Mucosa of descending colon (tissue), 3 donors: ENCODE results near the gene MBNL2. TPM values are rescaled to one million over a fixed set of nuclear protein-coding genes. Genes with fewer than 3 reads are reported as not detected.

Experiments
- ATAC-seq: fragments of 200-7000 bp; cut with Tn5 transposase; one replicate; pipeline ENCODE4 v1.9.1; 2020; ENCODE audit warnings: mild to moderate bottlenecking, moderate library complexity
- DNase-seq, 3 donors: peaks; one replicate each; pipeline ENCODE4 v3.0.0-alpha.2; 2020
- H3K36me3 ChIP-seq: fragments of 200-600 bp; one replicate; pipeline ENCODE4 v1.8.0; 2021; ENCODE audit warnings: low read depth, mild to moderate bottlenecking
- H3K4me1 ChIP-seq: fragments of 200-600 bp; one replicate; pipeline ENCODE4 v1.8.0; 2021; ENCODE audit warnings: low read depth, mild to moderate bottlenecking
- H3K4me3 ChIP-seq: fragments of 200-600 bp; one replicate; pipeline ENCODE4 v1.8.0; 2021; ENCODE audit warnings: mild to moderate bottlenecking
- H3K9me3 ChIP-seq: fragments of 200-600 bp; one replicate; pipeline ENCODE4 v1.8.0; 2021; ENCODE audit warnings: mild to moderate bottlenecking
- CTCF ChIP-seq: fragments of 200-600 bp; IDR thresholded peaks from one replicate; pipeline ENCODE4 v1.8.0; 2022; ENCODE audit warnings: antibody characterized with exemption, mild to moderate bottlenecking
- intact Hi-C, 2 donors: fragments of 100-400 bp; cut with DNase I in 1 of 2; cut with micrococcal nuclease in 1 of 2; formaldehyde crosslinking; loops; one replicate each; pipeline versions ENCODE4 v1.11.0 to v1.11.1; 2022; cut with DNase I, micrococcal nuclease
- total RNA-seq, 3 donors: library from RNA; stranded (reverse); fragmentation: NEBNext Ultra II Directional in 2 of 3; extraction: Animal tissue kit (Norgen Biotek cat#: 25700) in 2 of 3; gene quantifications; one replicate each; pipeline versions ENCODE4 v1.2.1 to v1.2.4, GENCODE V29; 2021 to 2023
- donor health status: DM: no; HTN: no; CAD: no; lungs with moderate emphysema.
- donor health status: DM: no; HTN: no; CAD: no.
- donor health status: DM: no; HTN: yes; CAD: no.

The MBNL2 gene
- total RNA-seq, 3 donors from 2014 or later, result 41.0 to 75.1 (median 47.2) TPM

GRCh38 chr13:97342936-97343335 lies 120.8 kb downstream of the MBNL2 start:
- H3K9me3 ChIP-seq, result no peaks in the 10 kb centered on the region
- H3K4me1 ChIP-seq, result peaks cover 12% of the 10 kb centered on the region
- H3K36me3 ChIP-seq, result no peaks in the 10 kb centered on the region
- no peak overlapping the region for H3K4me3 ChIP-seq
- intact Hi-C loops, result loop anchor here (5.0 to 10.0 kb wide), 3 partner anchors 118 to 231 kb away; partner anchors contain the start of gene MBNL2 (in 2 of the 2)
- no peak for TF ChIP-seq CTCF
- ATAC-seq, result peak; percentile 60
- no peak for DNase-seq

- no peaks in the 10 kb centered on the region for H3K9me3 ChIP-seq
- no peaks in the 10 kb centered on the region for H3K36me3 ChIP-seq
- H3K4me3 ChIP-seq, result no peak overlapping the region
- no peak for TF ChIP-seq CTCF
- intact Hi-C loops, result loop anchor here (5.0 to 10.0 kb wide), 3 partner anchors 120 to 232 kb away; partner anchors contain the start of gene MBNL2 (in 2 of the 2)
- H3K4me1 ChIP-seq, result peaks cover 12% of the 10 kb centered on the region
- DNase-seq (peak in 2 of 3 donors; percentile 61 to 79), ATAC-seq (peak; percentile 69)
These were observed 122.4 kb downstream of the MBNL2 start for GRCh38 chr13:97344265-97345175.

- TF ChIP-seq CTCF, result no peak
- no peaks in the 10 kb centered on the region for H3K9me3 ChIP-seq
- intact Hi-C loops, result loop anchor here in 1 of 2 donors (10.0 kb wide), 1 partner anchor 121 kb away; the partner anchor contains the start of gene MBNL2
These were observed 124.0 kb downstream of the MBNL2 start for GRCh38 chr13:97346097-97346496.

GRCh38 chr13:97346561-97347254 lies 124.6 kb downstream of the MBNL2 start:
- no peak for TF ChIP-seq CTCF
- no peak for DNase-seq
- Histone ChIP-seq H3K36me3 (no peaks in the 10 kb centered on the region), H3K4me1 (peaks cover 8% of the 10 kb centered on the region), H3K9me3 (no peaks in the 10 kb centered on the region), H3K4me3 (no peak overlapping the region)
- ATAC-seq, result no peak
- intact Hi-C loops, result loop anchor here in 1 of 2 donors (10.0 kb wide), 1 partner anchor 122 kb away; the partner anchor contains the start of gene MBNL2

More at GRCh38 chr13:97346097-97346496, 124.0 kb downstream of the MBNL2 start:
- ATAC-seq (no peak), DNase-seq (no peak)
- Histone ChIP-seq H3K4me3 (no peak overlapping the region), H3K4me1 (peaks cover 8% of the 10 kb centered on the region), H3K36me3 (no peaks in the 10 kb centered on the region)

GRCh38 chr13:97347255-97347932 lies 125.3 kb downstream of the MBNL2 start:
- intact Hi-C loops, result loop anchor here in 1 of 2 donors (10.0 kb wide), 1 partner anchor 123 kb away; the partner anchor contains the start of gene MBNL2
- no peak for ATAC-seq
- Histone ChIP-seq H3K4me1 (peaks cover 8% of the 10 kb centered on the region), H3K4me3 (no peak overlapping the region), H3K9me3 (no peaks in the 10 kb centered on the region), H3K36me3 (no peaks in the 10 kb centered on the region)
- DNase-seq, result no peak
- TF ChIP-seq CTCF, result no peak
